Measurements from ENCODE around the gene NDUFB10.
A peak's percentile ranks its signal among the peaks of the same experiment; 100 is the strongest.
"Not testable (repeated sequence)": the region's sequence is repeated elsewhere in the genome, so short reads cannot be mapped to it uniquely, and the experiment has no call there.

The NDUFB10 gene

DNA sequence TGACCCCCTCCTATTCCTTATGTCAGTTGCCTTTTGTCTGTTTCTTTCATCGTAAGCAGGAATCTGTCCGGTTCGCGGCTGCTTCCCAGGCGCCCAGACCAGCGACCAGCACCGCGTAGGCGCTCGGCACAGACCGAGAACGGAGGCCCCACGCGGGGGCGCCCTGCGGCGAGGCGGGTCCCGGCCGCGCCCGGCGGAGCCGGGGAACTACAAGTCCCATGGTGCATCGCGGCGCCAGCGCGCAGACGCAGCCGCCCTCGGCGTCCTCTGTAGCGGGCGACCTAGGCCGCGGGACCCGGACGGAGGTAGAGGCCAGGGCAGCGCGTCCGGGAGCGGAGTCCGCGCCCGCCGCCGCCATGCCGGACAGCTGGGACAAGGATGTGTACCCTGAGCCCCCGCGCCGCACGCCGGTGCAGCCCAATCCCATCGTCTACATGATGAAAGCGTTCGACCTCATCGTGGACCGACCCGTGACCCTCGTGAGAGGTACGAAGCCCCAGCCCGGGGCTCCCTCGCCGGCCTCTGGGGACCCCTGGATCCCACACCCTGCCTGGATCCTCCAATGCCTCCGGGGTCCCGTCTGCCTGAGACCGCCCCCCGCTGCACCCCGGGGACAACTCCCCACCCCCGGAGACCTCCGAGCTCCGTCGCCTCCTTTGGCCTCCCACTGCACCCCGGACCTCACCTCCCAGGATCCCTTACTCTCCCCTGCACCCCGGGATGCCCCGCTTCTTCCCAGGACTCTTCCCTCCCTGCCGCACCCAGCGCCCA lies at the start of gene NDUFB10:
Gene NDUFB10 (plus strand): TSS at position 270 of the 771 bp plus-strand sequence. CDS start 87 bp downstream, at position 357.
- DNase-seq, result peak; percentile 61

DNA sequence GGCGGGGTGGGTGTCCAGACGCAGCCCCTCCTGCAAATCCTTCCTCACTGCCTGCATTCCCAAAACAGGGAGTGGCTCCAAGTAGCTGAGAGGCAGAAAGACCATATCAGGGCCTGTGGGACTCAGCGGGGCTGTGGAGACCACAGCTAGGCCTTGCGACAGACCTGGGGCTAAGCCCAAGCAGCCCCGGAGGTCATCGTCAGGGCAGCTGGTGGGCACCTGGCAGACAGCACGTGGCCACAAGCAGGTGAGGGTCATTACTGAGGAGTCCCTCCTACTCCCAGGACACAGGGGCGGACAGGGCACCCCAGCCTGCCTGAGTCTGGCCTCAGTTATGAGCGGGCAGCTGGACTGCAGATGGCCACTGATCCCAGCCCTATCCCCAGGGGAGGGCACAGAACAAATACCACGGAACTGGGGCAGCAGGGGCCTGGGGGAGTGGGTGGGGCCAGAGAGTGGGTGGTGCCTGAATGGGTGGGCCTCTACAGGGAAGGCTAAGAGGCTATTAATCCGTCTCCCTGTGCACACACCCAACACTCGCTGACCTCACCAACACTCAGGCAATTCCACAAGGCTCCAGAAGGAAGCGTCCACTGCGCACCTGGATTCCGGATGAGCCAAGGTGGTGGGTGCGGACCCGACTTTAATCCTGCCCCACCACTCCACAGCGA lies 49.6 kb upstream of the NDUFB10 start:
- no peak for DNase-seq

GRCh38 chr16:1911467-1912214 lies 47.7 kb upstream of the NDUFB10 start:
- DNase-seq, result no peak

DNA sequence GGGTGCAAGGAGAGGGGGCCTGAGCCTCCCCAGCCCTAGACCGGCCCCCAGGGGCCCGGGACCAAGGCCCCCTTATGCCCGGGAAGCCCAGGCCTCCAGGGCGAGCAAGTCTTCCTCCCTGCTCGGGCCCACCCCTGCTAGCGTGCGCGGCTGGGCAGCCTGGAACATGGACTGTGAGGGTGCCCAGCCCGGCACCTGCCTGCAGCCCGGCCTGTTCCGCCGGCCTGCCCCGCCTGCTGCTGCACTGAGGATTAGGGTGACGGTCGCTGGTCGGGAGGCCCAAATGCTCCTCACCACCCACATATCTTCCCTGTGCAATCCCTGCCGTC lies 47.2 kb upstream of the NDUFB10 start:
- no peak for DNase-seq

DNA sequence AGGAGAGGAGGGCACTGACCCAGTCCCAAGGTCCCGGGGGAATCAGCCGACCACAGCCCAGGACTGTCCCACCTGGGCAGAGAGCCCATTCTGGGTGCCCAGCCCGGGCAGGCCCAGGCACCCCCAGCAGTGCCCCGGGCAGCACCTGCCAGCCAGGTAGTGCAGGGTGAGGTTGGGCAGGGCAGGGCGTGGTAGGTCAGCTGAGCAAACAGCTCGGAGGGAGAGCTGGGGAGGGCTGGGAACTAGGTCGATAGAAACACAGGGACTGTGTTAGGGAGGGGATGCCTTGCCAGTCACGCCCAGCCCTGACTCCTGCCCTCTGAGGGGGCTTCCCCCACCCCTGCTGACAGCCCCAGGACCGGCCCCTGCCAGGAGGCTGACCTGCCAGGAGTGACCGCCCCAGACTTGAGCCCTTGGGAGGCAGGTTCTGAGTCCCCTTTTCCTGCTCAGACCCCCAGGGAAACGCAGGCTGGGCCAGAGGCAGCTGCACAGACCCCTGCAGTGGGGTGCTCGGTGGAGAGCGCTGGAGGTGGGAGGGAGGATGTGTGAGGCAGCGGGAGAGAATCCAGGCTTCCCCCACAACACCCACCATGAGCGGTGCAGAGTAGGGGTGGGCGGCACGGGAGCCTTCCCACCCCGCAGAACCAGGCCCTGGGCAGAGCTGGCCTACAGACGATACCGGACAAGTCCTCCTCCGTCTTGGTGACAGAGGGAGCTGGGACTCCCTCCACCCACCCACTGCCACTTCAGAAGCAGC lies 45.8 kb upstream of the NDUFB10 start:
- no peak for DNase-seq

DNA sequence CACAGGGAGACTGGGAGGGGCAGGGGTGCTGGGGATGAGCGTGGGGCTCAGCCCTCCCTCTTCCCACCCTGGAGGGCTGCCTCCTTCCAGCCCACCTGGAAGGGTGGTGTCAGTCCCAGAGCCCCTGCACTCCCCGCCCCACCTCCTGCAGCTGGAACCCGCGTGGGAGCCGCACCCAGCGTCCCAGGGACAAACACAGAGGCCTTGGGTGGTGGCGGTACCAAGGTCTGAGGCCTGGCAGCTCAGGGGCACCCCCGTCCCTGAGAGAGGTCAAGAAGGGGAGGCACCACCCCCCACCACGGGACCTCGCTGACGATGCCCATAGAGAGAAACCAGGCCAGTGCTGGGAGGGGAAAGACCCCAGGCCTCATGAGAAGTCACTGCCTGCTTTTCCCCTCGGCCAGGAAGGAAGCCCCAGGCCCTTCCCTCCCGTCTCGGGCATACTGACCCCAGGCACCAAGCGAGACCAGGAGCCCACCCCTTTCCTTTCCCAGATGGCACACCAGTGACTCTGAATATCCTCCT lies 45.2 kb upstream of the NDUFB10 start:
- DNase-seq, result no peak

DNA sequence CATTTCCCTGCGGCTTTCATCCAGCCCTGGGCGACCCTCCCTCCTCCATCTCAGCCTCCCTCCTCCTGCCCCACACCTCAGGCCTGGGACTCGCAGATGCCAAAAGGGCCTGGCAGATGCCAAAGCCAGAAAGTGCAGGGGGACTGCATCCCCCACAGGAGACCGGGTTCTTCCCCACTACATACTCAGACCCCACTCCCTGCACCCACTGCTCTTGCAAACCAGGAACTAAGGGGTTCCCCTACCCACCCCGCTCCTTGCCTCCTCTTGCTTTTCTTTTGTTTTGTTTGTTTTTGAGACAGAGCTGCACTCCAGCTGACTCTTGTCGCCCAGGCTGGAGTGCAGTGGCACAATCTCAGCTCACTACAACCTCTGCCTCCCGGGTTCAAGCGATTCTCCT lies 44.4 kb upstream of the NDUFB10 start:
- no peak for DNase-seq

DNA sequence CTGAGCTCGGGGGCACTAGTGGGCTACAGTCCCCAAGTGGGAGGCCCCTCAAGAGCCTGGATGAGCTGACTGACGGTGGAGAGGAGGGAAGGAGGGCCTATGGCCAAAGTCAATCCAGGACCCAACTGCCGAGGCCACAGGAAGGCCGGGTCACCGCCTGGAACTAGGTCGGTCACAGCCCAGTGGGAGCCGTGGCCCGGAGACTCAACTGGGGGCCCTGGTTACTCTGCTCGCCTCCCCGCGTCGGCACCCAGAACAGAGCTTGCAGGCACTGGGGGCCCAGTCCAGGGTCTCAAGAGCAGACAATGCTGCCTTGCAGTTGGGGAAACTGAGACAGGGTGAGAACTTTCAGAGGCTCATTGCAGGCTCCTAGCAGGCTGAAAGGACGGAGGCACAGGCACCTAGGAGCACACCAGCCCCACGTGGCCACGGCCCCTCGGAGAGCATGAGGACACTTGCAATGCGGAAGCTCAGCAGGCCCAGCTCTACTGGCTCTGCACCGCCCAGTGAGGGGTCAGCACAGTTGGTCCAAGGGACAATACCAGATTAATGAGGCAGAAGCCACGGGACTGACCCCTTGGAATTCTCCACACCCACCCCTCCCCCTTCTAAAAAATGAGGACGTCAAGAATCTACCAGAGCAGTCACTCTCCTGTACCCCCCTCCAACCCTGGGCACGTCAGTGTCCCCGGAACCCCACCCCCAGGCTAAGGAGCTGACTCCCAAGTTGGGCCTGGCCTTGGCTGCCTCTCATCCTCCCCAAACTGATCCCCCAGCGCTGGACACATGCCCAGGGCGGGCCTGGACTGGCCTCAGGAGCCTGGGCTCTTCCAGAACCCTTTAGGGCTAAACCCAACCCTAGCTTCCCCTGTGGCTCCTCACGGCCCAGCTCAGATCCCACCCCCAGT lies 43.4 kb upstream of the NDUFB10 start:
- DNase-seq, result no peak

- DNase-seq, result no peak
These were observed 42.7 kb upstream of the NDUFB10 start for GRCh38 chr16:1916640-1916990.

GRCh38 chr16:1917056-1917664 lies 42.2 kb upstream of the NDUFB10 start:
- no peak for DNase-seq

DNA sequence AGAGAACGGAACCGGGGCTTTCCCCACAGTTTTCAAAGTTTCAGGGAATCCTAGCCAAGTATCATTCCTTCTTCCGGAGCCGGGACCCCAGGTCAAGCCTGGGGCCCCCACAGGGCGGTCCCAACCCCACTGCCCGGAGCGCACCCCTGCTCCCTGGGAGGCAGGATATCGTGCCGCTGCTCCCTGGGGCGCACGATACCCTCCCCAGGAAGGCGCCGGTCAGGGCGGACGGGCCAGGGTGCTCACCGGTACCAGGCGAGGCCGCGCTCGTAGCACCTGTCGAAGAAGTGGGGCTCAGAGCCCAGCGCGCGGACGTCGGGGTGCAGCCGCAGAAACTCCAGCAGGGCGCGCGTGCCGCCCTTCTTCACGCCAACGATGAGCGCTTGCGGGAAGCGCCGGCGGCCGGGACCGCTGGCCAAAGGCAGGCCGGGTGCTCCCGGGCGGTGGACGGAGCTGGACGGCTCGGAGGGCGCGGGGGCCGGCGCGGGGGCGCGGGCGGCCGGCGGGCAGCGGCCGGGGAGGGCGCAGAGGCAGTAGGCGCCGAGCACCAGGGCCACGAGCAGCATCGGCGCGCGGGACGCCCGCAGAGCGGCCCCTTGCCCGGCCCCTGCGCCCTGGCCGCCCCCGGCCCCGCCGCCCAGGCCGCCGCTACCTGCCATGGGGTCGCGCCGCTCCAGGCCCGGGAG lies 41.5 kb upstream of the NDUFB10 start:
- DNase-seq, result no peak

DNA sequence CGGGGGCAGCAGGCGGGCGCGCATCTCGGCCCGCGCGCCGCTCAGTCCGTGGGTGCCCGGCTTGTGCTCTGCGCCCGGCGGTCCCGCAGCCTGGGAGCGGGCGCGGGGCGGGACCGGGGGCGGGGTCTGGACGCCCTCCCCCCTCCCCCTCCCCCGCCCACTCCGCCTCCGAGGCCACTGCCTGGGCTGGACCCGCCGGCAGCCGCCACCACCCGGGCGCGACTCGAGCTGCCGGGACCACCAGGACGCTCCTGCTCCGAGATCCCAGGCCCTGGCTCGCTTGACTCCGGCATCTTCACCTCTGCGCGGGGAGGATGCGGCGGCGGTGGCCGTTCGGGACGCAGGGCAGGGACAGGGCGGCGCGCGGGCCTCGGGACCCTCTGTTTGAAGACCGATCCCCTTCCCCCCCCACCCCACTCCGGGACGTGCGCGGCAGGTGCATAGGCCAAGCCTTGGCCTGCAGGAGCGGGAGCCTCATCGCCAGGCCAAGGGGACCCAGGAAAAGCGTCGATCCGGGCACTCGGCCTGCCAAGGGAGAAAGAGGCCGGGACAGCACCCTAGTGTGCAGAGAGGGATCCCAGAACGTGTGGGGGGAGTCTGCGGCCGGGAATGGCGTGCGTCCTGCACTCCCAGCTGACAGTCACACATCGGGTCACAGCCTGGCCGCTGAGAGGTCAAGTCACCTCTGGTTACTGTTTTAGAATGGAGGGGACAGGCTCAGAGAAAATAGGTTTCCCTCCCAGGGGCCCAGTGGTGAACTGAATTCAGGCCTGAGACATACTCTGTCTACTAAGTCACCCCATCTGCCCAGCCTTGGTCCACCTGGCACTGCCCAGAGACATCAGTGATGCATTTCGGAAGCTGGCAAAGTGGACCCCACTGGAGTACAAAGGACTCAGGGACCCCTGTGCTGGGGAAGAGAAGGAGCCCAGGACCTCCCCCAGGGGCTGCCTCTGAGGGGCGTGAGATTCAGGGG lies 40.7 kb upstream of the NDUFB10 start, which contains the start of gene HS3ST6:
Gene HS3ST6 (minus strand): TSS at position 65 of the 976 bp plus-strand sequence. CDS start 92 bp downstream, outside the sequence.
- DNase-seq, result no peak

DNA sequence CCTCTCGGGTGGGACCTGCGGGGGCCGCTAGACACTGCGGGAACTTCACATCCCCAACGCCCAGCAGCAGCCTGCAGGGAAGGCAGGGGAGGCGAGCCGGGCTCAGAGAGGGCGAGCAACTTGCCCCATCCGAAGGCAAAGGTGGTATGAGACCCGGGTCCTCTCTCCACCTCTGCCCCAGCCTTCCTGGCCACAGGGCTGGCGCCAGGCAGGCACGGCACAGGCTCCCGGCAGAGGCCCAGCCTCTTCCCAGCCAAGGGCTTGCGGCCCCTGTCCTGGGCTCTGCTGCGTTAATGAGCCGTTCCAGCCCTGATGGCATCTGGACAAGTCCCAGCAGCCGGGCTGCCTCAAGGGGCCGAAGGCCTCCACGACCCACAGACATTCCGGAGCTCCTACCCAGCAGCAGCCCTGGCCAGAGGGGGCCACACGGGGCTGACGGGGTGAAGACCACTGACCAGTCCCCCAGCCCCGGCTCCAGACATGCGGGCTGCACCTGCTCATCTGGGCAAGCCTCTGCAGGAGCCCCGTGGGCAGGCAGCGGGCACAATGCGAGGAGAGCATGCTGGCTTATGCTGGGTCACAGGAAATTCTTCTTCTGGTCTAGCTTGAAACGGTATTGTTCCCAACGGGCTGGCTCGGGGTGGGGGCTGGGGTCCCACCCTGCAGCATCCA lies 39.9 kb upstream of the NDUFB10 start:
- DNase-seq, result no peak

DNA sequence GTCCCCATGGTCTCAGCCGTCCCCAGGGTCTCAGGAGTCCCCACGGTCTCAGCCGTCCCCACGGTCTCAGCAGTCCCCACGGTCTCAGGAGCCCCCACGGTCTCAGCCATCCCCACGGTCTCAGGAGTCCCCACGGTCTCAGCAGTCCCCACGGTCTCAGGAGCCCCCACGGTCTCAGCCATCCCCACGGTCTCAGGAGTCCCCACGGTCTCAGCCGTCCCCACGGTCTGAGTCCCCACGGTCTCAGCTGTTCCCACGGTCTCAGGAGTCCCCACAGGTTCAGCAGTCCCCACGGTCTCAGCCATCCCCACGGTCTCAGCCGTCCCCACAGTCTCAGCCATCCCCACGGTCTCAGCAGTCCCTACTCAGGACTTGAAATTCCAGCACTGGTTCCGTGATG lies 39.2 kb upstream of the NDUFB10 start:
- not testable (repeated sequence) for DNase-seq

DNA sequence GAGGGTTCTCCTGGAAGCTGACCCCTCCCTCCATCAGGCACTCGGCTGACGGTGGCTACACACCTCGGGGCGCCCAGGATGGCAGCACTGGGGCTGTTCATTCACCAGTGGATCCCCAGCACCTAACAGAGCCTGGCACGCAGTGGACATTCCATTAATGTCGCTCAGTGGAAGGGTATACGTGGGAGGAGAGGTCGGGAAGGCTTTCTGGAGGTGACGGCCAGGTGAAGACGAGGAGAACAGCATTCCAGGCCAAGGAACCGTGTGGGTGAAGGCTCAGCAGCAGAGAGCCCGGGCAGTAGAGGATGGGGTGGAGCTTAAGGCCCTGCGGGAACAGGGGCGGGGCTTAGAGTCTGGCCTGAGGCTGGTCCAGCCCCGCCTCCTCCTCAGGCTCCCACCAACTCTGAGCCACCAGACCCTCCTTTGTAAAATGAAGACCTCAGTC lies 38.6 kb upstream of the NDUFB10 start:
- no peak for DNase-seq

GRCh38 chr16:1922357-1922756 lies 37.0 kb upstream of the NDUFB10 start:
- no peak for DNase-seq

GRCh38 chr16:1923299-1924034 lies 35.9 kb upstream of the NDUFB10 start:
- no peak for DNase-seq

DNA sequence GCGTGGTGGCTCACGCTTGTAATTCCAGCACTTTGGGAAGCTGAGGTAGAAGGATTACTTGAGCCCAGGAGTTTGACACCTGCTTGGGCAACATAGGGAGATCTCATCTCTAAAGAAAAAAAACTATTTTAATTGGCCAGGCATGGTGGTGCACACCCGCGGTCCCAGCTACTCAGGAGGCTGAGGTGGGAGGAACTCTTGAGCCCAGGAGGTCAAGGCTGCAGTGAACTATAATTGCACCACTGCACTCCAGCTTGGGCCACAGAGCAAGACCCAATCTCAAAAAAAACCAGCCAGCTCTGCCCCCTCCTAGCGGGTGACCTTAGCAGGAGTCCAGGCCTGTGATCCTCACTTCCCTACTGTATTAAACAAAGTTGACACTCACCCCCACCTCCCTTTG lies 35.2 kb upstream of the NDUFB10 start:
- DNase-seq, result no peak

All from GF-D8 (cell line).